RWPE1 (cell line): Measurements from ENCODE around the gene TEPSIN.

Experiments
- CTCF ChIA-PET: fragments of 350-600 bp; sonication (Branson Sonifier 250); formaldehyde crosslinking; extraction: SDS; loops from one replicate; lab custom pipeline; 2021; lab: Yijun Ruan, JAX
- POLR2A ChIA-PET: fragments of 400-600 bp; formaldehyde crosslinking; extraction: SDS; loops from one replicate; lab custom pipeline; 2020; ENCODE audit warnings: antibody characterized with exemption; ENCODE audit not compliant: low non-redundant PET; lab: Yijun Ruan, JAX
- DNase-seq: peaks from one replicate; pipeline ENCODE4 v3.0.0; 2012; ENCODE audit warnings: low spot score
- H3K27ac ChIP-seq: fragments of 450-650 bp; 2 replicates; pipeline ENCODE4 v1.5.1; 2017
- CTCF ChIP-seq: fragments of 450-650 bp; conservative IDR thresholded peaks from 2 replicates; pipeline ENCODE4 v1.5.1; 2017; ENCODE audit warnings: low read depth, mild to moderate bottlenecking

TEPSIN gene

GRCh38 chr17:81206657-81207056 lies 32.2 kb downstream of the TEPSIN start:
- ChIA-PET POLR2A (no interaction called here), CTCF (interaction anchor here (0.5 to 0.6 kb wide), 3 partner anchors 56 to 315 kb away, joined by 3 read pairs; no protein-coding TSS in a partner anchor)
- TF ChIP-seq CTCF = no peak
- H3K27ac ChIP-seq = peak overlapping the region; percentile 40
- no peak for DNase-seq

GRCh38 chr17:81206166-81206565 lies 32.7 kb downstream of the TEPSIN start:
- ChIA-PET CTCF (interaction anchor here (0.5 to 0.6 kb wide), 2 partner anchors 195 to 314 kb away, joined by 3 read pairs; no protein-coding TSS in a partner anchor), POLR2A (no interaction called here)
- DNase-seq = no peak

GRCh38 chr17:81204578-81204977 lies 34.3 kb downstream of the TEPSIN start:
- POLR2A ChIA-PET = no interaction called here
- no peak for DNase-seq

More at GRCh38 chr17:81206166-81206565, 32.7 kb downstream of the TEPSIN start:
- TF ChIP-seq CTCF = no peak
- peak overlapping the region; percentile 40 for H3K27ac ChIP-seq

GRCh38 chr17:81203136-81203535 lies 35.7 kb downstream of the TEPSIN start:
- H3K27ac ChIP-seq = no peak overlapping the region
- CTCF ChIA-PET = interaction anchor here (0.6 to 1.1 kb wide), 2 partner anchors 9 to 89 kb away, joined by 3 read pairs; no protein-coding TSS in a partner anchor
- TF ChIP-seq CTCF = no peak
- POLR2A ChIA-PET = no interaction called here
- DNase-seq = no peak

More at GRCh38 chr17:81204578-81204977, 34.3 kb downstream of the TEPSIN start:
- CTCF ChIA-PET = interaction anchor here (0.6 kb wide), 1 partner anchor 92 kb away, joined by 5 read pairs; no protein-coding TSS in a partner anchor
- TF ChIP-seq CTCF = no peak
- peak overlapping the region; percentile 20 for H3K27ac ChIP-seq

GRCh38 chr17:81202318-81202717 lies 36.5 kb downstream of the TEPSIN start:
- ChIA-PET POLR2A (no interaction called here), CTCF (no interaction called here)
- H3K27ac ChIP-seq = peak overlapping the region; percentile 14
- no peak for TF ChIP-seq CTCF
- no peak for DNase-seq

- peak; percentile 39 for TF ChIP-seq CTCF
- DNase-seq = peak; percentile 33
- H3K27ac ChIP-seq = no peak overlapping the region
- ChIA-PET CTCF (interaction anchor here (0.6 to 1.5 kb wide), 8 partner anchors 12 to 58 kb away, joined by 3 to 8 read pairs (median 4); no protein-coding TSS in a partner anchor), POLR2A (no interaction called here)
These were observed 37.9 kb downstream of the TEPSIN start for GRCh38 chr17:81200695-81201580.
